ENCODE results near the gene WNK1.
"Not testable (repeated sequence)": the region's sequence is repeated elsewhere in the genome, so short reads cannot be mapped to it uniquely, and the experiment has no call there.

Gene WNK1

GRCh38 chr12:830111-830867 is 77.9 kb downstream of the WNK1 start:
- Histone ChIP-seq H3K4me3 (ENCODE audit: low read depth in 1 of 2, low read length in 2 of 2) (no peak overlapping the region), H3K36me3 (ENCODE audit: insufficient read depth, low read length) (peaks cover 20% of the 10 kb centered on the region), H3K9ac (ENCODE audit: low read length) (no peak overlapping the region), H3K27ac (ENCODE audit: low read depth, low read length) (no peak overlapping the region), H3K4me1 (ENCODE audit: insufficient read depth, low read length) (peaks cover 4% of the 10 kb centered on the region), H3K9me3 (ENCODE audit: low read length) (no peaks in the 10 kb centered on the region), H3K27me3 (ENCODE audit: control insufficient read depth in 1 of 2, insufficient read depth in 2 of 2, low read length in 2 of 2) (no peaks in the 10 kb centered on the region)

GRCh38 chr12:835754-836518 is 83.6 kb downstream of the WNK1 start:
- peaks cover under 1% of the 10 kb centered on the region for H3K36me3 ChIP-seq (ENCODE audit: insufficient read depth, low read length)
- no peak overlapping the region for H3K9ac ChIP-seq (ENCODE audit: low read length)
- H3K9me3 ChIP-seq (ENCODE audit: low read length) = no peaks in the 10 kb centered on the region
- no peaks in the 10 kb centered on the region for H3K27me3 ChIP-seq (ENCODE audit: control insufficient read depth in 1 of 2, insufficient read depth in 2 of 2, low read length in 2 of 2)
- H3K27ac ChIP-seq (ENCODE audit: low read depth, low read length) = no peak overlapping the region
- no peaks in the 10 kb centered on the region for H3K4me1 ChIP-seq (ENCODE audit: insufficient read depth, low read length)
- H3K4me3 ChIP-seq (ENCODE audit: low read depth in 1 of 2, low read length in 2 of 2) = no peak overlapping the region

- no peaks in the 10 kb centered on the region for H3K27me3 ChIP-seq (ENCODE audit: control insufficient read depth in 1 of 2, insufficient read depth in 2 of 2, low read length in 2 of 2)
- no peak overlapping the region for H3K27ac ChIP-seq (ENCODE audit: low read depth, low read length)
- H3K4me3 ChIP-seq (ENCODE audit: low read depth in 1 of 2, low read length in 2 of 2) = no peak overlapping the region
- H3K4me1 ChIP-seq (ENCODE audit: insufficient read depth, low read length) = no peaks in the 10 kb centered on the region
- no peaks in the 10 kb centered on the region for H3K36me3 ChIP-seq (ENCODE audit: insufficient read depth, low read length)
- no peaks in the 10 kb centered on the region for H3K9me3 ChIP-seq (ENCODE audit: low read length)
- no peak overlapping the region for H3K9ac ChIP-seq (ENCODE audit: low read length)
These were observed 84.6 kb downstream of the WNK1 start for GRCh38 chr12:836952-837351.

GRCh38 chr12:837548-837947 is 85.2 kb downstream of the WNK1 start:
- Histone ChIP-seq H3K27ac (ENCODE audit: low read depth, low read length) (no peak overlapping the region), H3K4me1 (ENCODE audit: insufficient read depth, low read length) (no peaks in the 10 kb centered on the region), H3K27me3 (ENCODE audit: control insufficient read depth in 1 of 2, insufficient read depth in 2 of 2, low read length in 2 of 2) (no peaks in the 10 kb centered on the region), H3K9me3 (ENCODE audit: low read length) (no peaks in the 10 kb centered on the region), H3K36me3 (ENCODE audit: insufficient read depth, low read length) (no peaks in the 10 kb centered on the region), H3K9ac (ENCODE audit: low read length) (no peak overlapping the region), H3K4me3 (ENCODE audit: low read depth in 1 of 2, low read length in 2 of 2) (no peak overlapping the region)

GRCh38 chr12:843609-844008 is 91.2 kb downstream of the WNK1 start:
- H3K9ac ChIP-seq (ENCODE audit: low read length) = no peak overlapping the region
- no peaks in the 10 kb centered on the region for H3K36me3 ChIP-seq (ENCODE audit: insufficient read depth, low read length)
- H3K27me3 ChIP-seq (ENCODE audit: control insufficient read depth in 1 of 2, insufficient read depth in 2 of 2, low read length in 2 of 2) = no peaks in the 10 kb centered on the region
- no peak overlapping the region for H3K4me3 ChIP-seq (ENCODE audit: low read depth in 1 of 2, low read length in 2 of 2)
- no peaks in the 10 kb centered on the region for H3K4me1 ChIP-seq (ENCODE audit: insufficient read depth, low read length)
- no peak overlapping the region for H3K27ac ChIP-seq (ENCODE audit: low read depth, low read length)
- no peaks in the 10 kb centered on the region for H3K9me3 ChIP-seq (ENCODE audit: low read length)

- no peak overlapping the region for H3K9ac ChIP-seq (ENCODE audit: low read length)
- H3K4me1 ChIP-seq (ENCODE audit: insufficient read depth, low read length) = peaks cover 7% of the 10 kb centered on the region
- H3K9me3 ChIP-seq (ENCODE audit: low read length) = no peaks in the 10 kb centered on the region
- no peak overlapping the region for H3K4me3 ChIP-seq (ENCODE audit: low read depth in 1 of 2, low read length in 2 of 2)
- H3K36me3 ChIP-seq (ENCODE audit: insufficient read depth, low read length) = no peaks in the 10 kb centered on the region
- no peak overlapping the region for H3K27ac ChIP-seq (ENCODE audit: low read depth, low read length)
- H3K27me3 ChIP-seq (ENCODE audit: control insufficient read depth in 1 of 2, insufficient read depth in 2 of 2, low read length in 2 of 2) = no peaks in the 10 kb centered on the region
These were observed 94.0 kb downstream of the WNK1 start for GRCh38 chr12:846421-846820.

- H3K4me1 ChIP-seq (ENCODE audit: insufficient read depth, low read length) = peaks cover 23% of the 10 kb centered on the region
- no peak overlapping the region for H3K9ac ChIP-seq (ENCODE audit: low read length)
- no peak overlapping the region for H3K27ac ChIP-seq (ENCODE audit: low read depth, low read length)
- H3K36me3 ChIP-seq (ENCODE audit: insufficient read depth, low read length) = no peaks in the 10 kb centered on the region
- H3K4me3 ChIP-seq (ENCODE audit: low read depth in 1 of 2, low read length in 2 of 2) = no peak overlapping the region
- no peaks in the 10 kb centered on the region for H3K9me3 ChIP-seq (ENCODE audit: low read length)
- H3K27me3 ChIP-seq (ENCODE audit: control insufficient read depth in 1 of 2, insufficient read depth in 2 of 2, low read length in 2 of 2) = no peaks in the 10 kb centered on the region
These were observed 95.9 kb downstream of the WNK1 start for GRCh38 chr12:848173-848865.

- H3K4me3 ChIP-seq (ENCODE audit: low read depth in 1 of 2, low read length in 2 of 2) = no peak overlapping the region
- no peak overlapping the region for H3K27ac ChIP-seq (ENCODE audit: low read depth, low read length)
- no peaks in the 10 kb centered on the region for H3K27me3 ChIP-seq (ENCODE audit: control insufficient read depth in 1 of 2, insufficient read depth in 2 of 2, low read length in 2 of 2)
- H3K4me1 ChIP-seq (ENCODE audit: insufficient read depth, low read length) = peaks cover 23% of the 10 kb centered on the region
- H3K9me3 ChIP-seq (ENCODE audit: low read length) = no peaks in the 10 kb centered on the region
- no peaks in the 10 kb centered on the region for H3K36me3 ChIP-seq (ENCODE audit: insufficient read depth, low read length)
- H3K9ac ChIP-seq (ENCODE audit: low read length) = no peak overlapping the region
These were observed 96.6 kb downstream of the WNK1 start for GRCh38 chr12:848882-849527.

- peaks cover 26% of the 10 kb centered on the region for H3K4me1 ChIP-seq (ENCODE audit: insufficient read depth, low read length)
- not testable (repeated sequence) for H3K4me3 ChIP-seq (ENCODE audit: low read depth in 1 of 2, low read length in 2 of 2); H3K36me3 ChIP-seq (ENCODE audit: insufficient read depth, low read length); H3K9me3 ChIP-seq (ENCODE audit: low read length); H3K9ac ChIP-seq (ENCODE audit: low read length); H3K27ac ChIP-seq (ENCODE audit: low read depth, low read length); H3K27me3 ChIP-seq (ENCODE audit: control insufficient read depth in 1 of 2, insufficient read depth in 2 of 2, low read length in 2 of 2)
These were observed 97.5 kb downstream of the WNK1 start for GRCh38 chr12:849733-850437.

- no peak overlapping the region for H3K9ac ChIP-seq (ENCODE audit: low read length)
- H3K4me3 ChIP-seq (ENCODE audit: low read depth in 1 of 2, low read length in 2 of 2) = no peak overlapping the region
- no peaks in the 10 kb centered on the region for H3K9me3 ChIP-seq (ENCODE audit: low read length)
- H3K27me3 ChIP-seq (ENCODE audit: control insufficient read depth in 1 of 2, insufficient read depth in 2 of 2, low read length in 2 of 2) = no peaks in the 10 kb centered on the region
- no peak overlapping the region for H3K27ac ChIP-seq (ENCODE audit: low read depth, low read length)
- H3K4me1 ChIP-seq (ENCODE audit: insufficient read depth, low read length) = peaks cover 34% of the 10 kb centered on the region
- no peaks in the 10 kb centered on the region for H3K36me3 ChIP-seq (ENCODE audit: insufficient read depth, low read length)
These were observed 99.0 kb downstream of the WNK1 start for GRCh38 chr12:851343-851742.

- no peaks in the 10 kb centered on the region for H3K27me3 ChIP-seq (ENCODE audit: control insufficient read depth in 1 of 2, insufficient read depth in 2 of 2, low read length in 2 of 2)
- H3K36me3 ChIP-seq (ENCODE audit: insufficient read depth, low read length) = no peaks in the 10 kb centered on the region
- peaks cover 39% of the 10 kb centered on the region for H3K4me1 ChIP-seq (ENCODE audit: insufficient read depth, low read length)
- H3K9ac ChIP-seq (ENCODE audit: low read length) = no peak overlapping the region
- H3K27ac ChIP-seq (ENCODE audit: low read depth, low read length) = no peak overlapping the region
- H3K9me3 ChIP-seq (ENCODE audit: low read length) = no peaks in the 10 kb centered on the region
- H3K4me3 ChIP-seq (ENCODE audit: low read depth in 1 of 2, low read length in 2 of 2) = no peak overlapping the region
These were observed 99.5 kb downstream of the WNK1 start for GRCh38 chr12:851913-852312.
